AG04450 (cell line): ENCODE data around the gene MMP8. TPM values are rescaled to one million over a fixed set of nuclear protein-coding genes. Genes with fewer than 3 reads are reported as not detected.

Source experiments
- CTCF ChIA-PET: fragments of 300-600, 350-600 bp; formaldehyde crosslinking; extraction: SDS; loops from one replicate; lab custom pipeline; 2022; ENCODE audit warnings: antibody characterized with exemption, inconsistent platforms; lab: Charles Lee
- POLR2A ChIA-PET: fragments of 350-600 bp; formaldehyde crosslinking; extraction: SDS; loops from one replicate; lab custom pipeline; 2021; ENCODE audit warnings: antibody characterized with exemption, inconsistent platforms; lab: Yijun Ruan, JAX
- DNase-seq: peaks from one replicate; pipeline ENCODE4 v3.0.0-alpha.2; 2011; ENCODE audit warnings: low read depth, low spot score
- H3K27ac ChIP-seq: one replicate; pipeline ENCODE4 v1.5.1; 2012; ENCODE audit warnings: low read depth, low read length, control low read depth
- H3K27me3 ChIP-seq: one replicate; pipeline ENCODE4 v1.6.0; 2012; ENCODE audit warnings: low read length; ENCODE audit not compliant: control insufficient read depth, insufficient read depth
- H3K4me3 ChIP-seq: 2 replicates; pipeline ENCODE4 v1.5.1; 2011; ENCODE audit warnings: mild to moderate bottlenecking, low read depth, low read length, control low read depth
- H3K9me3 ChIP-seq: 2 replicates; pipeline ENCODE4 v1.5.1; 2012; ENCODE audit warnings: low read length; ENCODE audit not compliant: control insufficient read depth, insufficient read depth
- polyA minus RNA-seq: library from RNA; depleted of rRNA, polyadenylated mRNA; stranded (reverse); fragments of >200 nt; gene quantifications from 2 replicates; pipeline ENCODE4 v1.2.3, GENCODE V29; 2011; rRNA and poly(A)+ RNA removed
- polyA plus RNA-seq: library from polyadenylated mRNA; depleted of rRNA; stranded (reverse); fragments of >200 nt; gene quantifications from 2 replicates; pipeline ENCODE4 v1.2.3, GENCODE V29; 2011; rRNA removed
- TF ChIP-seq, protein P1 (sequence below): IDR thresholded peaks from 2 replicates; pipeline ENCODE4 v1.5.1; 2011; ENCODE audit warnings: low read depth, low read length, control low read depth, inconsistent platforms

Gene MMP8
- polyA plus RNA-seq, result 0.04 TPM in 1 of 2 replicates, not detected in the other
- not detected in 2 replicates for polyA minus RNA-seq

- no peak within 1 kb of the TSS for H3K4me3 ChIP-seq
- H3K9me3 ChIP-seq, result peaks cover 2% of the 10 kb centered on the region; the same call in 1 of the 2 replicates
- TF ChIP-seq, protein P1, sequence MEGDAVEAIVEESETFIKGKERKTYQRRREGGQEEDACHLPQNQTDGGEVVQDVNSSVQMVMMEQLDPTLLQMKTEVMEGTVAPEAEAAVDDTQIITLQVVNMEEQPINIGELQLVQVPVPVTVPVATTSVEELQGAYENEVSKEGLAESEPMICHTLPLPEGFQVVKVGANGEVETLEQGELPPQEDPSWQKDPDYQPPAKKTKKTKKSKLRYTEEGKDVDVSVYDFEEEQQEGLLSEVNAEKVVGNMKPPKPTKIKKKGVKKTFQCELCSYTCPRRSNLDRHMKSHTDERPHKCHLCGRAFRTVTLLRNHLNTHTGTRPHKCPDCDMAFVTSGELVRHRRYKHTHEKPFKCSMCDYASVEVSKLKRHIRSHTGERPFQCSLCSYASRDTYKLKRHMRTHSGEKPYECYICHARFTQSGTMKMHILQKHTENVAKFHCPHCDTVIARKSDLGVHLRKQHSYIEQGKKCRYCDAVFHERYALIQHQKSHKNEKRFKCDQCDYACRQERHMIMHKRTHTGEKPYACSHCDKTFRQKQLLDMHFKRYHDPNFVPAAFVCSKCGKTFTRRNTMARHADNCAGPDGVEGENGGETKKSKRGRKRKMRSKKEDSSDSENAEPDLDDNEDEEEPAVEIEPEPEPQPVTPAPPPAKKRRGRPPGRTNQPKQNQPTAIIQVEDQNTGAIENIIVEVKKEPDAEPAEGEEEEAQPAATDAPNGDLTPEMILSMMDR, result no peak
- H3K27me3 ChIP-seq, result no peaks in the 10 kb centered on the region
- no peak within 1 kb of the TSS for H3K27ac ChIP-seq
- CTCF ChIA-PET, result no interaction called here
- no peak for DNase-seq
- POLR2A ChIA-PET, result no interaction called here
Measured at GRCh38 chr11:102724904-102725500, at the start of gene MMP8. TSS of gene MMP8 (minus strand) at chr11:102724954. CDS start at chr11:102724855, 99 bp downstream.

GRCh38 chr11:102773386-102773785 lies 48.6 kb upstream of the MMP8 start:
- no peak for DNase-seq
- ChIA-PET POLR2A (no interaction called here), CTCF (no interaction called here)
- no peaks in the 10 kb centered on the region for H3K27me3 ChIP-seq
- H3K9me3 ChIP-seq, result no peaks in the 10 kb centered on the region
- H3K27ac ChIP-seq, result no peak overlapping the region
- TF ChIP-seq, protein P1, result no peak
- no peak overlapping the region for H3K4me3 ChIP-seq

GRCh38 chr11:102771351-102771750 lies 46.6 kb upstream of the MMP8 start:
- no peak overlapping the region for H3K4me3 ChIP-seq
- no peaks in the 10 kb centered on the region for H3K27me3 ChIP-seq
- CTCF ChIA-PET, result interaction anchor here (1.2 kb wide), 1 partner anchor 23 kb away, joined by 3 read pairs; no protein-coding TSS in a partner anchor
- no peak overlapping the region for H3K27ac ChIP-seq
- TF ChIP-seq, protein P1, result no peak
- DNase-seq, result no peak
- peaks cover 3% of the 10 kb centered on the region; the same call in 1 of the 2 replicates for H3K9me3 ChIP-seq
- POLR2A ChIA-PET, result no interaction called here

DNA sequence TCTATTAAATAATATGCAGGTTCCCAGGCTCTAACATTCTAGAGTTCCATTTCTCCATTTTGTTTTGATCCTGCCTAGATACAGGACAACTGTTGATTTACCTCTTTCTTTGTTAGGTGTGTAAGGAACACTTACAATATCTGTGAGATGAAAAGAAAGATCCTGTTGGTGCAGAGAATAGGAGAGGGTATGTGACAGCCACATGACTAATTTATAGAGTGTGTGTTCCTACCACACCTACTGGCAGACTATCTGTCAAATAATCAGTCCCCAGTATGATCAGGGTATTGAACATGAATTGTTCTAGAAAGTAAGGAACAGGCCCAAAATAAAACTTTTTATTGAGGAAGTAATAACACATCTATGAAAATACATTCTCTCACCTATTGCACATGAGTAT lies 45.4 kb upstream of the MMP8 start:
- DNase-seq, result no peak
- H3K27me3 ChIP-seq, result no peaks in the 10 kb centered on the region
- ChIA-PET CTCF (interaction anchor here (0.6 to 1.2 kb wide), 2 partner anchors 25 to 271 kb away, joined by 3 to 6 read pairs; no protein-coding TSS in a partner anchor), POLR2A (no interaction called here)
- H3K9me3 ChIP-seq, result peaks cover 3% of the 10 kb centered on the region; the same call in 1 of the 2 replicates
- TF ChIP-seq, protein P1, result no peak
- no peak overlapping the region for H3K4me3 ChIP-seq
- no peak overlapping the region for H3K27ac ChIP-seq

DNA sequence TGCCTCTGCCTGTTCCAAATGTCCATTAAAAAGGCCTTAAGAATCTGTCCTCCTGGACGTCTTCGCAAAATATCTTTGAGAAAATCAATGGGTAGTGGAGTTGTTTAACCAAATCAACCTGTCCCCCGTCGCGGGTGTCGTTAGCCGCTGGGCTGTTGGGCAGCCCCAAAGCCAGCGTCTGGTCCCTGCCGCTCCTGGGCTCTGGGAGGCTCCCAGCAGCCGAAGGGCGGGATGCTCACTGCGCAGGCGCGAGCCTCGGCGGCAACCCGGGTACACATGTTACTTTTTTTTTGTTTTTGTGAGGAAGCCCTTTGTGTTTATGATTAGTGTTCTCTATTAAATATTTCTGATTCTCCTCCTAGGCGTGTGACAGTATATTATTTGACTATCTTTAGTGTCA lies 43.0 kb upstream of the MMP8 start:
- POLR2A ChIA-PET, result no interaction called here
- no peak for DNase-seq
- Histone ChIP-seq H3K9me3 (peaks cover 3% of the 10 kb centered on the region; the same call in 1 of the 2 replicates), H3K27ac (no peak overlapping the region), H3K4me3 (no peak overlapping the region), H3K27me3 (no peaks in the 10 kb centered on the region)
- TF ChIP-seq, protein P1, result no peak
- CTCF ChIA-PET, result no interaction called here
